ENCODE results near the gene C5. TPM values are rescaled to one million over a fixed set of nuclear protein-coding genes. Genes with fewer than 3 reads are reported as not detected.

The C5 gene
- total RNA-seq, 2 experiments from 2014 or later: 3.8 to 7.9 TPM

GRCh38 chr9:120961936-120962335 lies 88.1 kb downstream of the C5 start:
- Histone ChIP-seq H3K79me2 (ENCODE audit: insufficient read depth, low read depth, low read length) (no peaks in the 10 kb centered on the region), H3K4me2 (ENCODE audit: low read length) (no peak overlapping the region), H3K27ac (ENCODE audit: low read depth, low read length, poor library complexity, severe bottlenecking) (no peak overlapping the region), H3K9me3 (ENCODE audit: low read length) (no peaks in the 10 kb centered on the region), H3K4me3 (ENCODE audit: low read depth, low read length, poor library complexity, severe bottlenecking) (no peak overlapping the region), H4K20me1 (ENCODE audit: insufficient read depth, low read length) (no peaks in the 10 kb centered on the region), H3K4me1 (ENCODE audit: insufficient read depth, low read length, poor library complexity, severe bottlenecking) (no peaks in the 10 kb centered on the region), H2AFZ (ENCODE audit: low read length) (no peak overlapping the region), H3K9me2 (ENCODE audit: insufficient read depth, low read length) (no peaks in the 10 kb centered on the region), H3K36me3 (ENCODE audit: insufficient read depth, low read length) (no peaks in the 10 kb centered on the region)
- intact Hi-C loops (cut with micrococcal nuclease; ENCODE audit: unreplicated experiment): no loop called here
- BruUV-seq (replicated peaks): no TSS peak
- POLR2A ChIA-PET: interaction anchor here (0.6 kb wide), 1 partner anchor 10 kb away, joined by 3 read pairs; no protein-coding TSS in a partner anchor
- DNase-seq (ENCODE audit: low spot score): no peak
- CTCF ChIA-PET (ENCODE audit: unreplicated experiment): no interaction called here
- TF ChIP-seq, protein P1, sequence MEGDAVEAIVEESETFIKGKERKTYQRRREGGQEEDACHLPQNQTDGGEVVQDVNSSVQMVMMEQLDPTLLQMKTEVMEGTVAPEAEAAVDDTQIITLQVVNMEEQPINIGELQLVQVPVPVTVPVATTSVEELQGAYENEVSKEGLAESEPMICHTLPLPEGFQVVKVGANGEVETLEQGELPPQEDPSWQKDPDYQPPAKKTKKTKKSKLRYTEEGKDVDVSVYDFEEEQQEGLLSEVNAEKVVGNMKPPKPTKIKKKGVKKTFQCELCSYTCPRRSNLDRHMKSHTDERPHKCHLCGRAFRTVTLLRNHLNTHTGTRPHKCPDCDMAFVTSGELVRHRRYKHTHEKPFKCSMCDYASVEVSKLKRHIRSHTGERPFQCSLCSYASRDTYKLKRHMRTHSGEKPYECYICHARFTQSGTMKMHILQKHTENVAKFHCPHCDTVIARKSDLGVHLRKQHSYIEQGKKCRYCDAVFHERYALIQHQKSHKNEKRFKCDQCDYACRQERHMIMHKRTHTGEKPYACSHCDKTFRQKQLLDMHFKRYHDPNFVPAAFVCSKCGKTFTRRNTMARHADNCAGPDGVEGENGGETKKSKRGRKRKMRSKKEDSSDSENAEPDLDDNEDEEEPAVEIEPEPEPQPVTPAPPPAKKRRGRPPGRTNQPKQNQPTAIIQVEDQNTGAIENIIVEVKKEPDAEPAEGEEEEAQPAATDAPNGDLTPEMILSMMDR (conservative IDR thresholded peaks at IDR 0.05; ENCODE audit: low read length): no peak
- no peak for TF ChIP-seq EZH2phosphoT487 (IDR thresholded peaks at IDR 0.05; ENCODE audit: borderline replicate concordance, low read depth, low read length)

- H2AFZ ChIP-seq (ENCODE audit: low read length): no peak overlapping the region
- H4K20me1 ChIP-seq (ENCODE audit: insufficient read depth, low read length): no peaks in the 10 kb centered on the region
- no peaks in the 10 kb centered on the region for H3K9me3 ChIP-seq (ENCODE audit: low read length)
- H3K36me3 ChIP-seq (ENCODE audit: insufficient read depth, low read length): no peaks in the 10 kb centered on the region
- no peak overlapping the region for H3K4me3 ChIP-seq (ENCODE audit: low read depth, low read length, poor library complexity, severe bottlenecking)
- ChIA-PET CTCF (ENCODE audit: unreplicated experiment) (no interaction called here), POLR2A (interaction anchor here (0.7 to 1.0 kb wide), 3 partner anchors 10 to 95 kb away, joined by 3 to 6 read pairs (median 3); no protein-coding TSS in a partner anchor)
- no peak for DNase-seq (ENCODE audit: low spot score)
- no peak overlapping the region for H3K4me2 ChIP-seq (ENCODE audit: low read length)
- H3K27ac ChIP-seq (ENCODE audit: low read depth, low read length, poor library complexity, severe bottlenecking): no peak overlapping the region
- BruUV-seq (replicated peaks): no TSS peak
- no peaks in the 10 kb centered on the region for H3K79me2 ChIP-seq (ENCODE audit: insufficient read depth, low read depth, low read length)
- intact Hi-C loops (cut with micrococcal nuclease; ENCODE audit: unreplicated experiment): no loop called here
- TF ChIP-seq, protein P1 (conservative IDR thresholded peaks at IDR 0.05; ENCODE audit: low read length): no peak
- no peak for TF ChIP-seq EZH2phosphoT487 (IDR thresholded peaks at IDR 0.05; ENCODE audit: borderline replicate concordance, low read depth, low read length)
- no peaks in the 10 kb centered on the region for H3K4me1 ChIP-seq (ENCODE audit: insufficient read depth, low read length, poor library complexity, severe bottlenecking)
- H3K9me2 ChIP-seq (ENCODE audit: insufficient read depth, low read length): no peaks in the 10 kb centered on the region
Observed at GRCh38 chr9:120960001-120960400, 90.1 kb downstream of the C5 start.

- Histone ChIP-seq H3K4me1 (ENCODE audit: insufficient read depth, low read length, poor library complexity, severe bottlenecking) (no peaks in the 10 kb centered on the region), H3K79me2 (ENCODE audit: insufficient read depth, low read depth, low read length) (no peaks in the 10 kb centered on the region), H3K9me3 (ENCODE audit: low read length) (no peaks in the 10 kb centered on the region), H3K27ac (ENCODE audit: low read depth, low read length, poor library complexity, severe bottlenecking) (no peak overlapping the region), H3K4me2 (ENCODE audit: low read length) (no peak overlapping the region), H3K36me3 (ENCODE audit: insufficient read depth, low read length) (no peaks in the 10 kb centered on the region), H3K9me2 (ENCODE audit: insufficient read depth, low read length) (no peaks in the 10 kb centered on the region), H3K4me3 (ENCODE audit: low read depth, low read length, poor library complexity, severe bottlenecking) (no peak overlapping the region), H4K20me1 (ENCODE audit: insufficient read depth, low read length) (no peaks in the 10 kb centered on the region), H2AFZ (ENCODE audit: low read length) (no peak overlapping the region)
- ChIA-PET CTCF (ENCODE audit: unreplicated experiment) (no interaction called here), POLR2A (interaction anchor here (0.7 to 1.2 kb wide), 2 partner anchors 9 to 17 kb away, joined by 3 to 4 read pairs; no protein-coding TSS in a partner anchor)
- intact Hi-C loops (cut with micrococcal nuclease; ENCODE audit: unreplicated experiment): no loop called here
- no peak for DNase-seq (ENCODE audit: low spot score)
- TF ChIP-seq EZH2phosphoT487 (IDR thresholded peaks at IDR 0.05; ENCODE audit: borderline replicate concordance, low read depth, low read length): no peak
- TF ChIP-seq, protein P1 (conservative IDR thresholded peaks at IDR 0.05; ENCODE audit: low read length): no peak
- no TSS peak for BruUV-seq (replicated peaks)
Observed at GRCh38 chr9:120956862-120957261, 93.2 kb downstream of the C5 start.
